Pancreas (tissue), 10 donors: Measurements from ENCODE around the gene GLDC. TPM values are rescaled to one million over a fixed set of nuclear protein-coding genes. Genes with fewer than 3 reads are reported as not detected.

ENCODE experiments used
- ATAC-seq, 4 donors: fragments of 200-7000 bp; cut with Tn5 transposase; one replicate each; pipeline versions ENCODE4 v1.8.0 to v1.9.1; 2020; ENCODE audit warnings: mild to moderate bottlenecking in 4 of 4, moderate library complexity in 4 of 4
- DNase-seq, 6 donors: peaks; one replicate each; pipeline ENCODE4 v3.0.0-alpha.2; 2020
- FAIRE-seq: peaks from 2 replicates; lab custom pipeline; 2012; peaks lifted over from hg19 to GRCh38; lab: Jason Lieb, UNC
- H3K27ac ChIP-seq, 4 donors: fragments of 200-600 bp; sonication (generic); 1 replicate in 3 of 4; 2 replicates in 1 of 4; pipeline versions ENCODE4 v1.5.0 to v1.8.0; 2020
- H3K27me3 ChIP-seq, 4 donors: fragments of 200-600 bp; one replicate each; pipeline ENCODE4 v1.8.0; 2021
- H3K36me3 ChIP-seq, 3 donors: fragments of 200-600 bp; sonication (generic) in 1 of 3; one replicate each; pipeline versions ENCODE4 v1.5.0 to v1.8.0; 2020 to 2021
- H3K4me1 ChIP-seq, 3 donors: fragments of 200-600 bp; one replicate each; pipeline ENCODE4 v1.8.0; 2021
- H3K4me3 ChIP-seq, 4 donors: fragments of 200-600 bp; sonication (generic) in 2 of 4; one replicate each; pipeline versions ENCODE4 v1.5.0 to v1.8.0; 2020 to 2021
- H3K9me3 ChIP-seq, 4 donors: fragments of 200-600 bp; one replicate each; pipeline ENCODE4 v1.8.0; 2021
- WGBS, 2 donors: extraction: QIAGEN DNeasy Blood & Tissue Kit; methylation state at CpG; one replicate each; pipeline ENCODE4 v1.1.7; 2013; 5-methylcytosine and 5-hydroxymethylcytosine counted together
- intact Hi-C, 3 donors: fragments of 100-400 bp; cut with DNase I; formaldehyde crosslinking; loops; one replicate each; pipeline versions ENCODE4 v1.11.1 to v1.14.2; 2022
- polyA plus RNA-seq, 2 donors: library from polyadenylated mRNA; stranded (reverse); fragments of 200-250 nt; gene quantifications; one replicate each; pipeline ENCODE4 v1.2.3, GENCODE V29; 2013
- total RNA-seq, 6 donors: library from RNA; stranded (reverse); fragmentation: NEBNext Ultra II Directional in 4 of 6; extraction: Animal tissue kit (Norgen Biotek cat#: 25700) in 4 of 6; gene quantifications; one replicate each; pipeline versions ENCODE4 v1.2.1 to v1.2.4, GENCODE V29; 2021 to 2023
- TF ChIP-seq, protein P1 (sequence below), 4 donors: fragments of 200-600 bp; sonication (generic) in 3 of 4; IDR thresholded peaks; one replicate each; pipeline versions ENCODE4 v1.5.0 to v1.8.0; 2021; ENCODE audit warnings: antibody characterized with exemption in 4 of 4
- donor health status: healthy with polysubstance abuse.
- donor health status: DM: no; HTN: no; CAD: no; lungs with moderate emphysema.
- donor health status: DM: no; HTN: no; CAD: no.
- donor health status: control.
- donor health status: control.
- donor health status: Bipolar disorder and iron deficiency.
- donor health status: DM: yes; HTN: yes; CAD: no.
- donor health status: DM: no; HTN: no; CAD: no.
- donor health status: DM: no; HTN: no; CAD: no.
- donor health status: DM: yes; HTN: yes; CAD: no.

GLDC gene
- total and polyA plus RNA-seq, 8 donors, result 0.15 to 1.2 (median 0.47) TPM; not detected in 3

DNA sequence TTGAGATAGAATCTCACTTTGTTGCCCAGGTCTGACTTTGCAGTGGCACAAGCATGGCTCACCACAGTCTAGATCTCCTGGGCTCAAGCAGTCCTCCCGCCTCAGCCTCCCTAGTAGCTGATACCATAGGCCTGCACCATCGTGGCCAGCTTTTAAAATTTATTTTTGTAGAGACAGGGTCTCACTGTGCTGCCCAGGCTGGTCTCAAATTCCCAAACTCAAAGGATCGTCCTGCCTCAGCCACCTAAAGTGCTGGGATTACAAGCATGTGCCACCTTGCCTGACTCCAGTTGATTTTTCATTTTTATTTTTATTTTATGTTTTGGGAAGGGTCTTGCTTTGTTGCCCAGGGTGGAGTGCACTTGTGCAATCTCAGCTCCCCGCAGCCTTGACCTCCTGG lies 41.7 kb upstream of the GLDC start:
- ATAC-seq (no peak), DNase-seq (no peak), FAIRE-seq (no peak)
- Histone ChIP-seq H3K4me3 (no peak overlapping the region), H3K27me3 (no peaks in the 10 kb centered on the region), H3K4me1 (no peaks in the 10 kb centered on the region), H3K36me3 (no peaks in the 10 kb centered on the region), H3K9me3 (no peaks in the 10 kb centered on the region), H3K27ac (no peak overlapping the region)
- intact Hi-C loops, result no loop called here
- TF ChIP-seq, protein P1, sequence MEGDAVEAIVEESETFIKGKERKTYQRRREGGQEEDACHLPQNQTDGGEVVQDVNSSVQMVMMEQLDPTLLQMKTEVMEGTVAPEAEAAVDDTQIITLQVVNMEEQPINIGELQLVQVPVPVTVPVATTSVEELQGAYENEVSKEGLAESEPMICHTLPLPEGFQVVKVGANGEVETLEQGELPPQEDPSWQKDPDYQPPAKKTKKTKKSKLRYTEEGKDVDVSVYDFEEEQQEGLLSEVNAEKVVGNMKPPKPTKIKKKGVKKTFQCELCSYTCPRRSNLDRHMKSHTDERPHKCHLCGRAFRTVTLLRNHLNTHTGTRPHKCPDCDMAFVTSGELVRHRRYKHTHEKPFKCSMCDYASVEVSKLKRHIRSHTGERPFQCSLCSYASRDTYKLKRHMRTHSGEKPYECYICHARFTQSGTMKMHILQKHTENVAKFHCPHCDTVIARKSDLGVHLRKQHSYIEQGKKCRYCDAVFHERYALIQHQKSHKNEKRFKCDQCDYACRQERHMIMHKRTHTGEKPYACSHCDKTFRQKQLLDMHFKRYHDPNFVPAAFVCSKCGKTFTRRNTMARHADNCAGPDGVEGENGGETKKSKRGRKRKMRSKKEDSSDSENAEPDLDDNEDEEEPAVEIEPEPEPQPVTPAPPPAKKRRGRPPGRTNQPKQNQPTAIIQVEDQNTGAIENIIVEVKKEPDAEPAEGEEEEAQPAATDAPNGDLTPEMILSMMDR (IDR thresholded peaks at IDR 0.05), result no peak
- 92% methylated on average over 4 of the region's 4 CpGs for WGBS, 2 donors

- FAIRE-seq (no peak), ATAC-seq (no peak), DNase-seq (no peak)
- Histone ChIP-seq H3K27me3 (no peaks in the 10 kb centered on the region), H3K27ac (no peak overlapping the region), H3K4me3 (no peak overlapping the region), H3K36me3 (no peaks in the 10 kb centered on the region), H3K9me3 (no peaks in the 10 kb centered on the region), H3K4me1 (no peaks in the 10 kb centered on the region)
- TF ChIP-seq, protein P1 (IDR thresholded peaks at IDR 0.05), result no peak
- WGBS, 2 donors, result 49 to 57% methylated on average over 3 of the region's 3 CpGs
- intact Hi-C loops, result no loop called here
Observed at GRCh38 chr9:6686396-6686795, 40.9 kb upstream of the GLDC start.

- H3K4me3 ChIP-seq, result peak overlapping the region; percentile 27 to 79 (median 57)
- H3K9me3 ChIP-seq, result no peaks in the 10 kb centered on the region
- peak in 2 of 6 donors; percentile 16 to 55 for DNase-seq
- peak in 2 of 4 donors; percentile 2 to 3 for ATAC-seq
- intact Hi-C loops, result no loop called here
- H3K36me3 ChIP-seq, result no peaks in the 10 kb centered on the region
- TF ChIP-seq, protein P1 (IDR thresholded peaks at IDR 0.05), result no peak
- H3K27me3 ChIP-seq, result no peaks in the 10 kb centered on the region
- WGBS, 2 donors, result 16 to 36% methylated on average over 15 of the region's 15 CpGs
- peak overlapping the region; percentile 97 to 99 (median 98) for H3K27ac ChIP-seq
- H3K4me1 ChIP-seq, result no peaks in the 10 kb centered on the region
- no peak for FAIRE-seq
Observed at GRCh38 chr9:6681957-6682501, 36.5 kb upstream of the GLDC start.

GRCh38 chr9:6681147-6681956 lies 35.8 kb upstream of the GLDC start:
- 0% methylated on average over 68 to 72 of the region's 72 CpGs for WGBS, 2 donors
- TF ChIP-seq, protein P1 (IDR thresholded peaks at IDR 0.05), result no peak
- intact Hi-C loops, result no loop called here
- Histone ChIP-seq H3K4me3 (peak overlapping the region; percentile 27 to 79 (median 57)), H3K27me3 (no peaks in the 10 kb centered on the region), H3K36me3 (no peaks in the 10 kb centered on the region), H3K27ac (peak overlapping the region; percentile 97 to 99 (median 98)), H3K9me3 (no peaks in the 10 kb centered on the region), H3K4me1 (no peaks in the 10 kb centered on the region)
- no peak for FAIRE-seq
- ATAC-seq, result peak; percentile 94 to 97 (median 96)
- peak; percentile 96 to 99 (median 98) for DNase-seq

GRCh38 chr9:6680797-6681146 lies 35.2 kb upstream of the GLDC start:
- TF ChIP-seq, protein P1 (IDR thresholded peaks at IDR 0.05), result no peak
- Histone ChIP-seq H3K4me3 (peak overlapping the region; percentile 27 to 79 (median 57)), H3K4me1 (no peaks in the 10 kb centered on the region), H3K27me3 (no peaks in the 10 kb centered on the region), H3K9me3 (no peaks in the 10 kb centered on the region), H3K36me3 (no peaks in the 10 kb centered on the region), H3K27ac (peak overlapping the region; percentile 97 to 99 (median 98))
- DNase-seq (peak in 4 of 6 donors; percentile 52 to 78 (median 67)), FAIRE-seq (no peak), ATAC-seq (peak; percentile 25 to 64 (median 48))
- intact Hi-C loops, result no loop called here
- 1% methylated on average over 26 of the region's 26 CpGs for WGBS, 2 donors
